Stomach (tissue), 4 donors: ENCODE measurements around the gene DIAPH3.

ENCODE experiments used
- EP300 ChIP-seq: sonication (generic); formaldehyde crosslinking; IDR thresholded peaks from one replicate; pipeline ENCODE4 v1.6.1; 2017; ENCODE audit warnings: antibody characterized with exemption
- TF ChIP-seq, protein P1 (sequence below), 7 experiments: fragments of 450-650 bp in 4 of 7; fragments of 200-600 bp in 3 of 7; sonication (generic) in 3 of 7; IDR thresholded peaks; one replicate each; pipeline ENCODE4 v1.5.1; 2016 to 2019; ENCODE audit warnings: antibody characterized with exemption in 7 of 7, control low read depth in 2 of 7, mild to moderate bottlenecking in 1 of 7

DNA sequence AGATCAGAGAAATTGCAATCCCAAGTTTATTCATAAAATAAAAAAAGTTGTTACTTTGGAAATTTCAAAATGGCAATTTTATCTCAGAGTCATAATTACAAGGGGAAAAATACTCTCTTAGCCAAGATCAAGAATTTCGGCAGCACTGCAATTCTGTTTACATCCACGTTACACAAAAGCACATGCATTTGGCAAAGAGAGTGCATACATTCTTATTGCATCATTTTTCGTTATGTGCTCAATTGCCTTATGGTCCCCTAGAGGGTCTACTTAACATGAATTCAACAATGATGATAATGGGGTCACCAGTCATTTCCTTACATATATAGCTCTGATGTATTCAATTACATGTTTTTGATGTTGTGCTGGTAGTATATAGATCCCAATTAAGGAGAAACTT, 498.0 kb downstream of the DIAPH3 start:
- TF ChIP-seq EP300 = no peak
- TF ChIP-seq, protein P1, sequence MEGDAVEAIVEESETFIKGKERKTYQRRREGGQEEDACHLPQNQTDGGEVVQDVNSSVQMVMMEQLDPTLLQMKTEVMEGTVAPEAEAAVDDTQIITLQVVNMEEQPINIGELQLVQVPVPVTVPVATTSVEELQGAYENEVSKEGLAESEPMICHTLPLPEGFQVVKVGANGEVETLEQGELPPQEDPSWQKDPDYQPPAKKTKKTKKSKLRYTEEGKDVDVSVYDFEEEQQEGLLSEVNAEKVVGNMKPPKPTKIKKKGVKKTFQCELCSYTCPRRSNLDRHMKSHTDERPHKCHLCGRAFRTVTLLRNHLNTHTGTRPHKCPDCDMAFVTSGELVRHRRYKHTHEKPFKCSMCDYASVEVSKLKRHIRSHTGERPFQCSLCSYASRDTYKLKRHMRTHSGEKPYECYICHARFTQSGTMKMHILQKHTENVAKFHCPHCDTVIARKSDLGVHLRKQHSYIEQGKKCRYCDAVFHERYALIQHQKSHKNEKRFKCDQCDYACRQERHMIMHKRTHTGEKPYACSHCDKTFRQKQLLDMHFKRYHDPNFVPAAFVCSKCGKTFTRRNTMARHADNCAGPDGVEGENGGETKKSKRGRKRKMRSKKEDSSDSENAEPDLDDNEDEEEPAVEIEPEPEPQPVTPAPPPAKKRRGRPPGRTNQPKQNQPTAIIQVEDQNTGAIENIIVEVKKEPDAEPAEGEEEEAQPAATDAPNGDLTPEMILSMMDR (IDR thresholded peaks at IDR 0.05) = no peak
